Measurements from ENCODE around the gene HOXB13.

GRCh38 chr17:48690655-48691054 lies 37.9 kb downstream of the HOXB13 start:
- TF ChIP-seq JUN (IDR thresholded peaks at IDR 0.05) (no peak), CTCF (IDR thresholded peaks at IDR 0.05) (no peak), PHF8 (IDR thresholded peaks at IDR 0.05; ENCODE audit: borderline replicate concordance, low read depth) (no peak), RAD21 (conservative IDR thresholded peaks at IDR 0.05 in 1 of 2, IDR thresholded peaks at IDR 0.05 in 1 of 2) (no peak), EP300 (IDR thresholded peaks at IDR 0.05) (no peak), USF2 (IDR thresholded peaks at IDR 0.05) (no peak), ELK1 (IDR thresholded peaks at IDR 0.05; ENCODE audit: low read depth, low read length) (no peak), CHD2 (IDR thresholded peaks at IDR 0.05; ENCODE audit: low read length, partially characterized antibody) (no peak), TP53 (CRISPR knock-in tag; IDR thresholded peaks at IDR 0.05) (no peak), POLR2A (IDR thresholded peaks at IDR 0.05; ENCODE audit: low read length) (no peak), MAFK (IDR thresholded peaks at IDR 0.05; ENCODE audit: partially characterized antibody) (no peak), CBX8 (IDR thresholded peaks at IDR 0.05) (no peak)
- TF ChIP-seq, protein P1, sequence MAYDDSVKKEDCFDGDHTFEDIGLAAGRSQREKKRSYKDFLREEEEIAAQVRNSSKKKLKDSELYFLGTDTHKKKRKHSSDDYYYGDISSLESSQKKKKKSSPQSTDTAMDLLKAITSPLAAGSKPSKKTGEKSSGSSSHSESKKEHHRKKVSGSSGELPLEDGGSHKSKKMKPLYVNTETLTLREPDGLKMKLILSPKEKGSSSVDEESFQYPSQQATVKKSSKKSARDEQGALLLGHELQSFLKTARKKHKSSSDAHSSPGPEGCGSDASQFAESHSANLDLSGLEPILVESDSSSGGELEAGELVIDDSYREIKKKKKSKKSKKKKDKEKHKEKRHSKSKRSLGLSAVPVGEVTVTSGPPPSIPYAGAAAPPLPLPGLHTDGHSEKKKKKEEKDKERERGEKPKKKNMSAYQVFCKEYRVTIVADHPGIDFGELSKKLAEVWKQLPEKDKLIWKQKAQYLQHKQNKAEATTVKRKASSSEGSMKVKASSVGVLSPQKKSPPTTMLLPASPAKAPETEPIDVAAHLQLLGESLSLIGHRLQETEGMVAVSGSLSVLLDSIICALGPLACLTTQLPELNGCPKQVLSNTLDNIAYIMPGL (CRISPR knock-in tag; IDR thresholded peaks at IDR 0.05; ENCODE audit: borderline replicate concordance): no peak

Data from A549 (cell line).